HepG2 (cell line): ENCODE results near the gene NFATC4. TPM values are rescaled to one million over a fixed set of nuclear protein-coding genes. Genes with fewer than 3 reads are reported as not detected.

Experiments used
- CC2D1A ChIP-seq: sonication (generic); formaldehyde crosslinking; IDR thresholded peaks from 2 replicates; pipeline ENCODE4 v1.8.1; 2023; ENCODE audit warnings: mild to moderate bottlenecking, missing genetic modification reagents
- E2F2 ChIP-seq: sonication (generic); formaldehyde crosslinking; IDR thresholded peaks from 2 replicates; pipeline ENCODE4 v1.4.0; 2020; ENCODE audit warnings: missing genetic modification reagents, borderline replicate concordance
- ETV5 ChIP-seq: IDR thresholded peaks from 2 replicates; pipeline ENCODE4 v1.6.1; 2018; ENCODE audit warnings: missing biosample characterization, missing genetic modification reagents, inconsistent platforms, borderline replicate concordance
- GMEB1 ChIP-seq: sonication (generic); formaldehyde crosslinking; IDR thresholded peaks from 2 replicates; pipeline ENCODE4 v1.5.1; 2020; ENCODE audit warnings: missing genetic modification reagents, mild to moderate bottlenecking, borderline replicate concordance
- HOXA3 ChIP-seq: sonication (generic); formaldehyde crosslinking; IDR thresholded peaks from 2 replicates; pipeline ENCODE4 v1.5.0; 2020; ENCODE audit warnings: missing genetic modification reagents
- KDM3A ChIP-seq: IDR thresholded peaks from 2 replicates; pipeline ENCODE4 v1.6.1; 2018; ENCODE audit warnings: low read depth, missing compliant biosample characterization
- KLF6 ChIP-seq: IDR thresholded peaks from 2 replicates; pipeline ENCODE4 v1.8.0; 2016; ENCODE audit warnings: missing biosample characterization, missing genetic modification reagents
- MAZ ChIP-seq, 2 experiments: sonication (generic) in 1 of 2; formaldehyde crosslinking in 1 of 2; IDR thresholded peaks; 2 replicates each; pipeline versions ENCODE4 v1.5.0 to v1.6.1; 2012 to 2020; ENCODE audit warnings: low read depth in 2 of 2, mild to moderate bottlenecking in 2 of 2, borderline replicate concordance in 1 of 2, improper control_type of control experiment in 1 of 2, low read length in 1 of 2, missing genetic modification reagents in 1 of 2, moderate library complexity in 1 of 2
- MIER3 ChIP-seq: IDR thresholded peaks from 2 replicates; pipeline ENCODE4 v1.6.1; 2016; ENCODE audit warnings: missing compliant biosample characterization, borderline replicate concordance
- ONECUT2 ChIP-seq: sonication (generic); formaldehyde crosslinking; IDR thresholded peaks from 2 replicates; pipeline ENCODE4 v1.4.0; 2020; ENCODE audit warnings: missing genetic modification reagents
- SIX1 ChIP-seq: sonication (generic); formaldehyde crosslinking; IDR thresholded peaks from 2 replicates; pipeline ENCODE4 v1.4.0; 2020; ENCODE audit warnings: missing genetic modification reagents, borderline replicate concordance
- SIX4 ChIP-seq: sonication (generic); formaldehyde crosslinking; IDR thresholded peaks from 2 replicates; pipeline ENCODE4 v1.4.0; 2020; ENCODE audit warnings: missing genetic modification reagents
- SRSF4 ChIP-seq: fragments of 200-400 bp; formaldehyde crosslinking; IDR thresholded peaks from one replicate; pipeline ENCODE4 v1.6.1; 2018; ENCODE audit warnings: mild to moderate bottlenecking, low read depth, low read length, moderate library complexity; ENCODE audit not compliant: poor library complexity, severe bottlenecking
- TP53 ChIP-seq: sonication (generic); formaldehyde crosslinking; conservative IDR thresholded peaks from 2 replicates; pipeline ENCODE4 v1.4.0; 2020; ENCODE audit warnings: missing genetic modification reagents
- ZFP36 ChIP-seq: fragments of 150-350 bp; IDR thresholded peaks from 2 replicates; pipeline ENCODE4 v1.6.1; 2018; ENCODE audit warnings: borderline replicate concordance, low read length, low read depth; ENCODE audit not compliant: partially characterized antibody
- ZNF138 ChIP-seq: sonication (generic); formaldehyde crosslinking; IDR thresholded peaks from 2 replicates; pipeline ENCODE4 v1.5.0; 2020; ENCODE audit warnings: mild to moderate bottlenecking, low read depth, missing genetic modification reagents
- ZNF503 ChIP-seq: sonication (generic); formaldehyde crosslinking; IDR thresholded peaks from 2 replicates; pipeline ENCODE4 v1.4.0; 2020; ENCODE audit warnings: missing genetic modification reagents
- ZNF704 ChIP-seq: sonication (generic); formaldehyde crosslinking; IDR thresholded peaks from 2 replicates; pipeline ENCODE4 v1.8.1; 2023; ENCODE audit warnings: mild to moderate bottlenecking, inconsistent platforms, moderate library complexity, missing genetic modification reagents, borderline replicate concordance
- polyA plus RNA-seq, 8 experiments: library from polyadenylated mRNA; depleted of rRNA in 3 of 8; stranded (reverse) in 7 of 8; unstranded in 1 of 8; fragments of >200 nt; fragmentation: Illumina TruSeq in 4 of 8; extraction: Trizol in 4 of 8; gene quantifications; 2 replicates each; pipeline versions ENCODE4 v1.2.1 to v1.2.3, GENCODE V29; 2011 to 2016; ENCODE audit warnings: low read depth in 4 of 8, missing spikeins in 1 of 8, mixed read lengths in 1 of 8; ENCODE audit not compliant: insufficient read depth in 1 of 8
- total RNA-seq, 5 experiments: library from RNA; depleted of rRNA; stranded (reverse); fragments of >200 nt; fragmentation: Illumina TruSeq; extraction: Trizol; gene quantifications; 2 replicates each; pipeline ENCODE4 v1.2.3, GENCODE V29; 2016; ENCODE audit warnings: low read depth in 1 of 5

The NFATC4 gene
- total and polyA plus RNA-seq, 2 of the 13 experiments (the other 11 are each of a cell fraction or from before 2014, with no cell fraction given): 0.04 to 0.15 TPM

- peak; percentile 85 for TF ChIP-seq HOXA3 (CRISPR knock-in tag)
- TF ChIP-seq MAZ (IDR thresholded peaks at IDR 0.05; ENCODE audit: borderline replicate concordance, low read depth, low read length): peak; percentile 92
- peak; percentile 69; the same call in 1 of the 2 replicates for TF ChIP-seq MAZ (CRISPR knock-in tag; IDR thresholded peaks at IDR 0.05; ENCODE audit: low read depth)
- TF ChIP-seq TP53 (CRISPR knock-in tag): 0 out of 2 replicates have a peak, but pooled peaks have one; percentile 29
- no peak for TF ChIP-seq E2F2 (CRISPR knock-in tag)
- TF ChIP-seq SIX1 (CRISPR knock-in tag): peak; percentile 65; the same call in 1 of the 2 replicates
- peak; percentile 90; the same call in 1 of the 2 replicates for TF ChIP-seq ZNF704 (CRISPR knock-in tag)
- TF ChIP-seq ZNF138 (CRISPR knock-in tag): no peak
- 0 out of 2 replicates have a peak, but pooled peaks have one; percentile 58 for TF ChIP-seq ZNF503
- peak; percentile 74 for TF ChIP-seq SIX4
- TF ChIP-seq GMEB1: peak; percentile 64
- TF ChIP-seq MIER3 (CRISPR knock-in tag): peak; percentile 91; the same call in 1 of the 2 replicates
- peak; percentile 48; the same call in 1 of the 2 replicates for TF ChIP-seq ETV5 (CRISPR knock-in tag)
- TF ChIP-seq CC2D1A: no peak
- TF ChIP-seq SRSF4: no peak
- peak; percentile 68 for TF ChIP-seq ZFP36
- TF ChIP-seq KDM3A (CRISPR knock-in tag): peak; percentile 97
- TF ChIP-seq KLF6 (CRISPR knock-in tag): peak; percentile 71; the same call in 1 of the 2 replicates
- no peak for TF ChIP-seq ONECUT2 (CRISPR knock-in tag)
Observed at GRCh38 chr14:24365600-24366412, 2.2 kb upstream of the NFATC4 start (continued).
